ENCODE measurements around the gene INS.

The INS gene

GRCh38 chr11:2123628-2123960, 37.4 kb downstream of the INS start:
- DNase-seq (ENCODE audit: low read depth, low spot score): no peak
- no peak overlapping the region for H3K27ac ChIP-seq

GRCh38 chr11:2122907-2123627, 37.9 kb downstream of the INS start:
- no peak for DNase-seq (ENCODE audit: low read depth, low spot score)

GRCh38 chr11:2122222-2122906, 38.6 kb downstream of the INS start:
- DNase-seq (ENCODE audit: low read depth, low spot score): no peak
- no peak overlapping the region for H3K27ac ChIP-seq

More at GRCh38 chr11:2122907-2123627, 37.9 kb downstream of the INS start:
- no peak overlapping the region for H3K27ac ChIP-seq

- no peak overlapping the region for H3K27ac ChIP-seq
- no peak for DNase-seq (ENCODE audit: low read depth, low spot score)
These were observed 39.5 kb downstream of the INS start for GRCh38 chr11:2121227-2122130.

GRCh38 chr11:2120359-2121100, 40.5 kb downstream of the INS start:
- H3K27ac ChIP-seq: no peak overlapping the region
- no peak for DNase-seq (ENCODE audit: low read depth, low spot score)

GRCh38 chr11:2118677-2119076, 42.3 kb downstream of the INS start:
- H3K27ac ChIP-seq: no peak overlapping the region
- no peak for DNase-seq (ENCODE audit: low read depth, low spot score)

GRCh38 chr11:2116680-2117079, 44.3 kb downstream of the INS start:
- DNase-seq (ENCODE audit: low read depth, low spot score): no peak
- no peak overlapping the region for H3K27ac ChIP-seq

GRCh38 chr11:2115308-2115707, 45.7 kb downstream of the INS start:
- DNase-seq (ENCODE audit: low read depth, low spot score): no peak
- no peak overlapping the region for H3K27ac ChIP-seq

- DNase-seq (ENCODE audit: low read depth, low spot score): no peak
- H3K27ac ChIP-seq: no peak overlapping the region
These were observed 46.4 kb downstream of the INS start for GRCh38 chr11:2114430-2115241.

GRCh38 chr11:2113776-2114175, 47.2 kb downstream of the INS start:
- no peak for DNase-seq (ENCODE audit: low read depth, low spot score)
- no peak overlapping the region for H3K27ac ChIP-seq

GRCh38 chr11:2110521-2110920, 50.5 kb downstream of the INS start:
- no peak overlapping the region for H3K27ac ChIP-seq
- no peak for DNase-seq (ENCODE audit: low read depth, low spot score)
